GM19397 (cell line): ENCODE data around the gene IRS2.

Experiments used
- ATAC-seq: cut with Tn5 transposase; IDR thresholded peaks from one replicate; pipeline ENCODE4 v1.9.1; 2021; ENCODE audit warnings: mild to moderate bottlenecking, moderate library complexity; ENCODE audit not compliant: unreplicated experiment

Gene IRS2

DNA sequence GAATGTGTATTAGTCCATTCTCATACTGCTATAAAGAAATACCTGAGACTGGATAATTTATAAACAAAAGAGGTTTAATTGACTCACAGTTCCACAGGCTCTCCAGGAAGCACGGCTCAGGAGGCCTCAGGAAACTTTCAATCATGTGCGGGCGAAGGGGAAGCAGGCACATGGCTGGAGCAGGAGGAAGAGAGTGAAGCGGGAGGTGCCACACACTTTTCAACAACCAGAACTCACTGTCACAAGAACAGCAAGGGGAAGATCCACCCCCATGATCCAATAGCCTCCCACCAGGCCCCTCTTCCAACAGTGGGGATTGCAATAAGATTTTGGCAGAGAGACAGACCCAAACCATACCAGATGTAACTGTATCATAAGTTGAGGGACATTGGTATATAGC lies 72.7 kb downstream of the IRS2 start:
- ATAC-seq: no peak

DNA sequence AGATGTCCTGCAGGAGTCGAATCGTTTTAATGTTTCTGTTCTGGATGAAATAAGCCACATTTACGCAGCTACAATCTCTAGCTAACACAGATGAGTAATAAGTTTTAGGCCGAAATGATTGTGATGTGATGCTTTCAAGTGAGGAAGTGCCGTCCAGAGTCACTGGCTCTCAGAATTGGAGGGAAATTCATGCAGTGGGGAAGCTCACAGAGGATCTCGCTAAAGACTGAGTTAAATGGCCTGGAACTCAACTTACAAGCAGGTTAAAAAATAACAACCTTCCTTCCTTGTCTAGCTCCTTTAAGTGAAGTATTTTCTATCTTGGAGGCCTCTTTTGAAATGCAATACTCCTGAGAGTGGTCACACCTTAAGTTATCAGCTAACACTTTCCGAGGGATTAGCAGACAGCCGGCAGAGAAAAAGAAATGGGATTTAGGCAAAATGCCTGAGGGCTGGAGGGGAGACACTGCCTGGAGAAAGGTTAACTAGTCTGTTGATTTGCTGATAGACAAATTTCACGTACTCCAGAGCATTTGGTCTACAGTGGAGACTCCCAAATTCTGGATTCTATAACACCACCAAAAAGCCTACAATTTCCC lies 74.2 kb downstream of the IRS2 start:
- no peak for ATAC-seq

DNA sequence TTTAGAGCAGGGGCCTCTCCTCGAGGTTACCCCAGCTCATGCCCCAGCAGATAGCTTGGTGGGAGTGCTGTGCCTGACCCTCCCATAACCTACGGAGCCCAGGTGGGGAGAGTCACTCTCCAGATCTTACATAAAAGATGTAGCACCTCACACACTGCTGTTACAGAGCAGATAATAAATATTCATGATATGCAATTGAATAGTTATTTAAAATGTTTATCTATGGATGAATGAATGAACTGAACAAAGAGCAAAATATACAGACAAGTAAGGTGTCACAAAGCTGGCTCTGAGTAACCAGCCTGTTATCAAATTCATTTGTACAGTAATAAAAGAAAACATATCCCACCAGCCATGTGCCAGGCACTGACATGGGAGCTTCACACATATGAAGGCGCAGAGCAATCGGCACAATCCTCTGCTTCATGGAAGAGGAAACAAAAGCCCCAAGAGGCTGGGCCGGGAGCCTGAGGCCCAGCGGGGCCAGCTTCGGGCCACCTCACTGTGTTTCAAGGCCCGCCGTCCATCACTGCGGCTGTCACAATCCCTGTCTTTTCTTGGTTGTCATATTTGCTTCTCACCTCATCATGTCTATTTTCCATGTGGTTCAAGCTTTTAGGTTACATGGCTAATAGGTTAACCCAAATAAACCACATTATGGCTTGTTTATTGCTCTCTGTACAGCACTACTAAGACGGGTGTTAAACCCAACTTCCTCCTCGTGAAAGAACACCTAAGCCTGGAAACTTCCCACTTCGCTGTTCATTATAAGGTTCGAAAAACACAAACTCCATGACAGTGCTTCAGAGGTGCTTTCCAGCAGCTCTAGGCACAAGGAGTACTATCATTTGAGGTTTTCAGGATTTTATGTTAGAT lies 78.4 kb downstream of the IRS2 start:
- ATAC-seq: no peak

DNA sequence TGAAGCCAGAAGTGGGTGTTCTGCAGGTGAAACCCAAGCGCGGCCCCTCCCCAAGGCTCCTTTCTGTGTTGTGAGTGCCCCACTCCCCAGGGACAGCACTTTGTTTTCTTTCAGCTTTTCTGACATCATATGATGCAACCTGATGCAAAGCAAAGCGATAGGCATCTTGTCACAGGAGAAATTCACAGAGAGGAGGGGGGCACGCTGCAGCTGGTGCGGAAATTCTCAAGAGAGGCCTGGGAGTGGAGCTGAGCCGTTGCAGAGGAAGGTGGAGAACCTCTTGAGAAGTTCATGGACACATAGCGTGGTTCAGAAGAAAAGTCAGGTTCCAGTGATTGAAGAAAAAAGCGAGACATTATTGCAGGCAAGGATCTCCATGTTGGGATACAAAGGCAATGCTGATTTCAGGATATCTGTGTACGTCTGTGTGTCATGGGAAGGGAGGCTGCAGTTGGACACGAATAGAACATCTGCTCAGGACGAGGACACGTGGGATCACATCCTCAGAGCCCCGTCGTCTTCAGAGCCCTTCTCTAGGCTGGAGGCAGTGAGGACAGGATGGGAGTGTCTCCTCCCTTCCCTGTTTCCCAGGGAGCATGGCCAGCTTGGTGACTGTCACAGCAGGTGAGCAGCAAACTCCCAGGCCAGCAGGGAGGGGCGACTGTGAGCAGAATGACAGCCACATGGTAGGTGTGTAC lies 79.2 kb downstream of the IRS2 start:
- no peak for ATAC-seq

DNA sequence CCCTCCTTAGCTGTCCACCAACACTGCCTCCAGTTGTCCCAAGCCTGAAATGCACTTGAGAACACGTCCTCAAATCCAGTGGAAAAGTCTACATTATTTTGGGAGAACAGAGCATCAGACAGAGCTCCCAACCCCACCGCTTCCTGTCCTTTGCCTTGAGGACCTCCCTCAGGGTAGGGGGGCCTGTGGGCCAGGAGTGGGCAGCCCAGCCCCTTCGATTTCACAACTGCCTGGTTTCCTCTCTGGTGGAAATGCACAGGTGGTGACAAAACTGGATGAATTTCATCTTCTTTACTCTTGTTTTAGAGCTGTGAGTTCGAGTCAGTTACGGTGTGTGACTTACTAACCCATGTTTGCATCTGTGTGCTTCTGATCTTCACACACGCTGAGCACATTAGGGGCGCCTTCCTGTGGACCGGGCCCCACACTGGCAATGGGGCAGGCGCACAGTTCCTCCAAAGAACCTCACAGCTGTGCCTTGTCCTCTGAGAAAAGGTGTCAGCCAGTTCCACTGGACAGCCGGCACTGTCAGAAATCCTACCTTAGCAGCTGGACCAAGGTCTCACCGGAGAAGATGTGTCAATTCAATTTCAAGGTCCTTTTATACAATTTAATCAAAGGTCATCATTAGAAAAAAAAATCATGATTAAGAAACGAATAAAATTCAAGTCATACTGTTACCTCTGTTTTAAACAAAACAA lies 80.2 kb downstream of the IRS2 start:
- no peak for ATAC-seq

DNA sequence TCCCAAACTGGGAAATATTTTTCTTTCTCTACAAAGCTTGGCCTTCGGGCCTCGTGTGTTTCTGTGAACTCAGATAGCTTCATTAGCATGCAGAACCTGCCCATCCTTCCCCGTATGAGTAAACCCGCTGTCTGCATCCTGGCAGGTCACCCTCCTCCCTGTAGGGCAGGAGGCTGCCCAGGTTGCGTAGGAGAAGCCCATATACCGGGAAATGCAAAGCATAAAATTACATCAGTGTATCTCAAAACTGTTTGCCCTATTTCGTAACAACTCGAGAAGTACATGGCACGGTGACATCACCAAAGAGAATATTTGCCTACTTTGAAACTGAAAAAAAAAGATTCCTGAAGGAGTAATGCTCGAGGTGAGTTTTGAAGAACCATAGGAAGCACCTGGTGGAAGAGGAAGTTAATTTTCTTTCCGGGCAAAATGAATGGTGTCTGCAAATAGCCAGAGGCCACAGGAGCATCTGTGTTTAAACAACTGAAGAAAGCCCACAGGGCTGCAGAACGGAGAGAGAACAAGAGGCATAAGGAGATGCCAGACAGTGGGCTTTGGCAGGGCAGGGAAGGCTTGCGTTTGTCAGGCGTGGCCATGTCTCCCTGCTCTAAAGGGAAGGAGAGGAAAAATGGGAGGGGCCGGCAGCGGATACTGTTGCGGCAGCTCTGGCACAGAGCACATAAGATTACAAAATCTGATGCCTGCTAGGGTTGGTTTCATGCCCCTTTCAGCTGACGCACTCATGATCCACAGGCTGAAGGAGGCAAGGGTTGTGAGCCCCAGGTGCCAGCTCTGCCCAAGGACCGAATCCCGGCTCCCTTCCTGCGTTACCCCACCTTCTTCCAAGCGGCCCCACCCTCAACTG lies 81.4 kb downstream of the IRS2 start:
- ATAC-seq: no peak

DNA sequence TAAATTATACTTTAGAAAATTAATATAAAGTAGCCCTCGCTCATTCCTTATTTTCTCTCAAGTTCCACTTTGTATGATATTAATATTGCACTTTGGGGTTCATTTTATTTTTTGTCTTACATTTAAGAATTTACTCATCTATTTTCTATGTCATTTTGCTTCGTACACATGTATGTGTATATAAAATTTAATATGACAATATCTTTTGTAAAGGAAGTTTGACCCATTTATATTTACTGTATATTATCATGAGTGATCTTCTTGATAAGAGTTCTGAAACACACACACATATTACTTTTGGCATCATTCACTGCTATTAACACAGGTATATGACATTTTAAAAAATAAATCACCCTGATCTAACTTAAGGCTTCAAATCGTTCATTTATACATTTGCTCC lies 83.1 kb downstream of the IRS2 start:
- ATAC-seq: no peak
